HG03575 (cell line): Measurements from ENCODE around the gene CYS1.

Experiments used
- ATAC-seq: cut with Tn5 transposase; IDR thresholded peaks from one replicate; pipeline ENCODE4 v1.9.1; 2021; ENCODE audit not compliant: unreplicated experiment, insufficient number of reproducible peaks, low FRiP score; ENCODE audit errors: extremely low read depth

Gene CYS1

GRCh38 chr2:10009271-10009810, 70.9 kb downstream of the CYS1 start:
- ATAC-seq: no peak

GRCh38 chr2:10008809-10009176, 71.4 kb downstream of the CYS1 start:
- no peak for ATAC-seq

GRCh38 chr2:10007921-10008808, 72.0 kb downstream of the CYS1 start:
- no peak for ATAC-seq

GRCh38 chr2:10007435-10007834, 72.8 kb downstream of the CYS1 start:
- ATAC-seq: no peak
